NT2/D1 (cell line): Measurements from ENCODE around the gene WDR62.

Source experiments
- SUZ12 ChIP-seq: IDR thresholded peaks from 2 replicates; pipeline ENCODE4 v1.6.1; 2011; ENCODE audit not compliant: insufficient read length, insufficient read depth; ENCODE audit errors: extremely low read depth
- YY1 ChIP-seq: IDR thresholded peaks from 2 replicates; pipeline ENCODE4 v1.6.1; 2011; ENCODE audit not compliant: insufficient read length, insufficient read depth
- ZNF274 ChIP-seq: IDR thresholded peaks from 2 replicates; pipeline ENCODE4 v1.6.1; 2011; ENCODE audit warnings: mild to moderate bottlenecking, low read depth, low read length

GRCh38 chr19:36067681-36068080, 13.0 kb downstream of the WDR62 start:
- TF ChIP-seq ZNF274 (no peak), YY1 (no peak), SUZ12 (no peak)
